Anterior cingulate cortex (tissue), 58 donors: Measurements from ENCODE around the gene CDH18.

Source experiments
- DNase-seq, 58 donors: peaks; one replicate each; lab custom pipeline; 2025; lab: John Stamatoyannopoulos, UW

CDH18 gene

DNA sequence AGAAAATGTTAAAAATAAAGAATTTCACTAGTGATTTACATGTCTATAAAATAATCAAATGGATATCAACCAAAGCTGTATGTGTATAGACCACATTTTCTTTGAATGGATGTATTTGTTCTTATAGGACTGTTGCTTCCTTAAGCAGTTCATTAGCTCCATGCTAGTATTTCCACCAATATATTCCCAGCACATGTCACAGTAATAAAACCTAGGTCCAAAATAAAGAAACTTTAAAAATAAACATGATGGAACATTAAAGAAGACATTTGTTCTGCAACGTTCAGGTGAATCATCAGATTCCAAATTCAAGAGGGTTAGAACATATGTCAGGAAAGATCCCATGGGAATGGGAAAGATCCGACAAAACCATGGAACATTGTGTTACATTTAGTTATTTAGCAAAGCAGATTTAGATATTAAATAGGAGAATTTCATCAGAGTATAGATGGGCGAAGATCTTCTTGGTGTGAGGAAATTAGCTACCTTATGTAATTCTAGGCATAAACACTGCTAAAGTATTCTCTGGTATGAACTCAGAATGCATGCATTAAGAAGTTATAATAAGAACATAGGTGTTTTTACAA lies 490.7 kb downstream of the CDH18 start:
- no peak for DNase-seq

GRCh38 chr5:19496056-19496455 lies 491.9 kb downstream of the CDH18 start:
- no peak for DNase-seq

DNA sequence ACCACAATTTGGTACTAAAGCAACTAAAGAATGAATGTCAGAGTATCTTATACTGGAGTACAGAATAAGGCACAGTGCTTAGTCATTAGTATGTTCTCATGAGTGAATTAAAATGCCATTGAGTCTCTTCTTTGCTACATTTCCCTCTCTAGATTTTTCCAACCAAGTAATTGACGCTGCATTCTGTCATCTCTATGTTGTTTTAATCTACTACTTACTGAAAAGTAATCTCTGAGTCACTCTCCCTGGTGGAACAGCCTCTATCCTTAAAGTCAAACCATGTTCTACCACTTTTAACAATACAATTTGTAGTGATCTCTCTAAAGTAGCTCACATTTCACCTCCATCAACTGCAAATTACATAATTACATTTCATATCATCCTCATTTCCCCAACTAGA lies 495.1 kb downstream of the CDH18 start:
- DNase-seq: no peak

GRCh38 chr5:19488786-19489185 lies 499.2 kb downstream of the CDH18 start:
- no peak for DNase-seq

DNA sequence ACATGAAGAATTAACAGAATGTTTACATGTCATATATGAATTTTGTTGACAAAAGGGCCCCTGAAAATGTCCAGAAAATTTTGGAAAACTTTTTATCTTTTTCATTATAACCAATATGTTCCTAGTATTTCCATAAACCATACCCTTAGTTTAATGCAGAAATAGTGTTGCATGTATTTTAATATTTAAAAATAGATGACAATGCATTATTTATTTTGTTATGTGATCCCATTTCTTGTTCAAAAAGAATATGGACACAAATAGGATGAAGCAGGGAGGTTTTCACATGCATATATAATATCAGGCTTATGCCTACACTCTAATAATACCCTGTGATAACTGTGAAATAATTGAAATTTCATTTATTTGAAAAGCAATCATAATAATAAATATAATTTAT lies 500.5 kb downstream of the CDH18 start:
- DNase-seq: no peak

DNA sequence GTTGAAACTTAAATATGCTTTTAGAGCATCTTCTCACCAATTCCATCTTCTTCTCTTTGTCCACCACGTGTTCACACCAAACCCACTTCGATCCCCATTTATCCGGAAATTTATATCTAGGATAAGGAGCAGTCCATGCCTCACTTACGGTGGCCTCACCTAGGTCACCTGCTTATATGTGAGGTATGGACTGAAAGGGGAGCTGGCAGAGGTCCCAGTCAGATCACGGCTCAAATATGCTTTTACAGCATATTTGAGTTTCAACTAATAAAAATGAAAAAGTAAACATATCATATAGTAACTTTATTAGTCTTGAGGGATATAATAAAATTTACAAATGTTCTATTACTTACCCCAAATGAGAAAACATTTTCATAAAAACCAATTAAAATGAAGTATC lies 508.4 kb downstream of the CDH18 start:
- DNase-seq: no peak

- DNase-seq: no peak
Measured at GRCh38 chr5:19462019-19462418, 526.0 kb downstream of the CDH18 start.

- no peak for DNase-seq
Measured at GRCh38 chr5:19424506-19424905, 563.5 kb downstream of the CDH18 start.
